ENCODE results near the gene MAML2.

Gene MAML2

DNA sequence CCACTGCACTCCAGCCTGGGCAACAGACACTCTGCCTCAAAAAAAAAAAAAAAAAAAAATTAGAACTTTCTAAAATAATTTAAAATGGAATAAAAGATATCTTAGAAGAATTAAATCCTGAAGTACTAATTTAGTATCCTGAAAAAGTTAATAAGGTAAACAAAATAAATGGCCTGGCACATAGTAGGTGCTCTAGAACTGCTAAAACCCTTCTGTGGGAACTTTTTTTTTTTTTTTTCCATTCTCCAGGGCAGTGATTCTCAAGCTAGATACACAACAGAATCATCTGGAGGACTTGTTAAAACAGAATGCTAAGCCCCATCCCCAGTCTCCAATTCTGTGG is 65.3 kb downstream of the MAML2 start:
- Histone ChIP-seq H3K27me3 (ENCODE audit: insufficient read depth, poor library complexity, severe bottlenecking) (no peaks in the 10 kb centered on the region), H3K27ac (replicated peaks) (no peak overlapping the region), H3K4me3 (replicated peaks; ENCODE audit: insufficient read depth, low read length) (no peak overlapping the region)
- TF ChIP-seq POLR2AphosphoS5 (IDR thresholded peaks at IDR 0.05; ENCODE audit: low read depth) = no peak
- TF ChIP-seq, protein P1, sequence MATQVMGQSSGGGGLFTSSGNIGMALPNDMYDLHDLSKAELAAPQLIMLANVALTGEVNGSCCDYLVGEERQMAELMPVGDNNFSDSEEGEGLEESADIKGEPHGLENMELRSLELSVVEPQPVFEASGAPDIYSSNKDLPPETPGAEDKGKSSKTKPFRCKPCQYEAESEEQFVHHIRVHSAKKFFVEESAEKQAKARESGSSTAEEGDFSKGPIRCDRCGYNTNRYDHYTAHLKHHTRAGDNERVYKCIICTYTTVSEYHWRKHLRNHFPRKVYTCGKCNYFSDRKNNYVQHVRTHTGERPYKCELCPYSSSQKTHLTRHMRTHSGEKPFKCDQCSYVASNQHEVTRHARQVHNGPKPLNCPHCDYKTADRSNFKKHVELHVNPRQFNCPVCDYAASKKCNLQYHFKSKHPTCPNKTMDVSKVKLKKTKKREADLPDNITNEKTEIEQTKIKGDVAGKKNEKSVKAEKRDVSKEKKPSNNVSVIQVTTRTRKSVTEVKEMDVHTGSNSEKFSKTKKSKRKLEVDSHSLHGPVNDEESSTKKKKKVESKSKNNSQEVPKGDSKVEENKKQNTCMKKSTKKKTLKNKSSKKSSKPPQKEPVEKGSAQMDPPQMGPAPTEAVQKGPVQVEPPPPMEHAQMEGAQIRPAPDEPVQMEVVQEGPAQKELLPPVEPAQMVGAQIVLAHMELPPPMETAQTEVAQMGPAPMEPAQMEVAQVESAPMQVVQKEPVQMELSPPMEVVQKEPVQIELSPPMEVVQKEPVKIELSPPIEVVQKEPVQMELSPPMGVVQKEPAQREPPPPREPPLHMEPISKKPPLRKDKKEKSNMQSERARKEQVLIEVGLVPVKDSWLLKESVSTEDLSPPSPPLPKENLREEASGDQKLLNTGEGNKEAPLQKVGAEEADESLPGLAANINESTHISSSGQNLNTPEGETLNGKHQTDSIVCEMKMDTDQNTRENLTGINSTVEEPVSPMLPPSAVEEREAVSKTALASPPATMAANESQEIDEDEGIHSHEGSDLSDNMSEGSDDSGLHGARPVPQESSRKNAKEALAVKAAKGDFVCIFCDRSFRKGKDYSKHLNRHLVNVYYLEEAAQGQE (IDR thresholded peaks at IDR 0.05; ENCODE audit: insufficient replicate concordance, low read depth) = no peak
- no peak for TF ChIP-seq CTCF (IDR thresholded peaks at IDR 0.05; ENCODE audit: insufficient read depth, low read length)
- TF ChIP-seq SPI1 (IDR thresholded peaks at IDR 0.05; ENCODE audit: borderline replicate concordance, low read depth) = no peak
- no peak for TF ChIP-seq GABPA (IDR thresholded peaks at IDR 0.05; ENCODE audit: low read depth)
- no peak for DNase-seq (ENCODE audit: low read depth in 1 of 2, low spot score in 1 of 2)

DNA sequence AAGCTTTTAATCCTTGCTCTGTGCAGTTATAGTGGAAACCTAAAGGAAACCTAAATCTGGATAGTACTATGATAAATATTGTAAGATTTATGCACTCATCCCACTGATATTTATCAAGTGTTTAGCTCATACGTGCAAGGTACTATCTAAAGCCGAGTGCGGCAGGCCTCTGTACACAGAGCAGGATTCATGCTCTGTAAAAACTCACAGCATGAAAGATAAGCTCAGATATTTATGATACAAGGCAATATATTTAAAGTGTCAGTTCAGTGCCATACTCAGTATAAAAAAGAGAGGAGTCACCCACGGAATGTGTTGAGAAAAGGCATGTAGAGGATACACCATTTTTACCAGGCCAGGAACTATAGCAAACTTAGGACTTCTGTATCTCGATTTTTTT is 66.2 kb downstream of the MAML2 start:
- no peak overlapping the region for H3K27ac ChIP-seq (replicated peaks)
- no peak overlapping the region for H3K4me3 ChIP-seq (replicated peaks; ENCODE audit: insufficient read depth, low read length)
- no peaks in the 10 kb centered on the region for H3K27me3 ChIP-seq (ENCODE audit: insufficient read depth, poor library complexity, severe bottlenecking)
- TF ChIP-seq, protein P1 (IDR thresholded peaks at IDR 0.05; ENCODE audit: insufficient replicate concordance, low read depth) = no peak
- DNase-seq (ENCODE audit: low read depth in 1 of 2, low spot score in 1 of 2) = no peak

- Histone ChIP-seq H3K27ac (replicated peaks) (no peak overlapping the region), H3K4me3 (replicated peaks; ENCODE audit: insufficient read depth, low read length) (no peak overlapping the region), H3K27me3 (ENCODE audit: insufficient read depth, poor library complexity, severe bottlenecking) (no peaks in the 10 kb centered on the region)
- DNase-seq (ENCODE audit: low read depth in 1 of 2, low spot score in 1 of 2) = no peak
- TF ChIP-seq GABPA (IDR thresholded peaks at IDR 0.05; ENCODE audit: low read depth) (no peak), POLR2AphosphoS5 (IDR thresholded peaks at IDR 0.05; ENCODE audit: low read depth) (no peak), SPI1 (IDR thresholded peaks at IDR 0.05; ENCODE audit: borderline replicate concordance, low read depth) (no peak), CTCF (IDR thresholded peaks at IDR 0.05; ENCODE audit: insufficient read depth, low read length) (no peak)
- TF ChIP-seq, protein P1 (IDR thresholded peaks at IDR 0.05; ENCODE audit: insufficient replicate concordance, low read depth) = no peak
Measured at GRCh38 chr11:96275801-96276594, 67.0 kb downstream of the MAML2 start.

Measured in HL-60 (cell line).